Right atrium auricular region (tissue), 2 donors: ENCODE data around the gene IFNGR2. TPM values are rescaled to one million over a fixed set of nuclear protein-coding genes. Genes with fewer than 3 reads are reported as not detected.
A peak's percentile ranks its signal among the peaks of the same experiment; 100 is the strongest.

Experiments used
- DNase-seq: peaks from one replicate; pipeline ENCODE4 v3.0.0-alpha.2; 2019; ENCODE audit warnings: low spot score
- H3K27ac ChIP-seq, 2 donors: fragments of 200-600 bp; sonication (generic); 1 replicate in 1 of 2; 2 replicates in 1 of 2; pipeline ENCODE4 v1.5.1; 2016 to 2019
- H3K27me3 ChIP-seq, 2 donors: fragments of 200-600 bp; sonication (generic); one replicate each; pipeline versions ENCODE4 v1.5.1 to v1.6.0; 2017 to 2019
- H3K36me3 ChIP-seq: fragments of 200-600 bp; sonication (generic); one replicate; pipeline ENCODE4 v1.5.1; 2016
- H3K4me1 ChIP-seq, 2 donors: fragments of 200-600 bp; sonication (generic); one replicate each; pipeline versions ENCODE4 v1.5.1 to v1.6.0; 2017 to 2019
- H3K4me3 ChIP-seq, 2 donors: fragments of 200-600 bp; sonication (generic); 1 replicate in 1 of 2; 2 replicates in 1 of 2; pipeline ENCODE4 v1.5.1; 2017 to 2019; ENCODE audit warnings: mild to moderate bottlenecking in 1 of 2, moderate library complexity in 1 of 2
- H3K9me3 ChIP-seq, 2 donors: fragments of 200-600 bp; sonication (generic); one replicate each; pipeline ENCODE4 v1.5.1; 2019
- total RNA-seq, 2 donors: library from RNA; depleted of rRNA; stranded (reverse); fragments of >200 nt; gene quantifications; one replicate each; pipeline ENCODE4 v1.1.0, GENCODE V29; 2016
- TF ChIP-seq, protein P1 (sequence below), 2 donors: fragments of 200-600 bp; sonication (generic); IDR thresholded peaks; one replicate each; pipeline ENCODE4 v1.5.1; 2019; ENCODE audit warnings: antibody characterized with exemption in 2 of 2

The IFNGR2 gene
- total RNA-seq, 2 donors from 2014 or later: 40.2 to 47.3 TPM

DNA sequence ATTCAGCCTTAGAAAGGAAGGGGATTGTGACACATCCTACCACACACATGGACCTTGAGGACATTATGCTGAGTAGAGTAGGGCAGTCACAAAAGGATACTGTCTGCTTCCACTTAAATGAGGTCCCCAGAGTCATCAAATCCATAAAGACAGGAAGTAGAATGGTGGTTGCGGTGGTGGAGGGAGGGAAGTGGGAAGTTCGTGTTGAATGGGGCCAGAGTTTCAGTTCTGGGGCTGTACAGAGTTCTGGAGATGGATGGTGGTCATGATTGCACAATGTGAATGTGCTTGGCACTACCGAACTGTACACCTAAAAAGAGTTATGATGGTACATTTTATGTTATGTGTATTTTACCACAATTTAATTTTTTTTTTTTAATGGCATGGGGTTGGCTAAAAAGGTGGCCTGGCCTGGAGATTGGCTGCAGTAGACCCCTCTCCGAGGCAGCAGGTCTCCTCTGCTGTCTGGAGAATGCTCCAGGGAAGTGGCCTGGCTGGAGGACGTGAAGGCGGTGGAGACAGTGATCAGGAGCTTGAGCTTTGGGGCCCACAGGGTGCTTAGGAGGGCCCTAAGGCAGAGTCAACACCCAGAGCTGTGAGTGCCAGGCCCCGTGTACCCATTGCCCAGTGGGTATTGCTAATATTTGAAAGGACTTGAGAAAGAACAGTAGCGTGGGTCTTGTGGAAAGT, 30.4 kb downstream of the IFNGR2 start:
- no peaks in the 10 kb centered on the region for H3K27me3 ChIP-seq
- H3K4me3 ChIP-seq: no peak overlapping the region
- peaks cover 0 to 22% of the 10 kb centered on the region in 2 donors for H3K4me1 ChIP-seq
- TF ChIP-seq, protein P1, sequence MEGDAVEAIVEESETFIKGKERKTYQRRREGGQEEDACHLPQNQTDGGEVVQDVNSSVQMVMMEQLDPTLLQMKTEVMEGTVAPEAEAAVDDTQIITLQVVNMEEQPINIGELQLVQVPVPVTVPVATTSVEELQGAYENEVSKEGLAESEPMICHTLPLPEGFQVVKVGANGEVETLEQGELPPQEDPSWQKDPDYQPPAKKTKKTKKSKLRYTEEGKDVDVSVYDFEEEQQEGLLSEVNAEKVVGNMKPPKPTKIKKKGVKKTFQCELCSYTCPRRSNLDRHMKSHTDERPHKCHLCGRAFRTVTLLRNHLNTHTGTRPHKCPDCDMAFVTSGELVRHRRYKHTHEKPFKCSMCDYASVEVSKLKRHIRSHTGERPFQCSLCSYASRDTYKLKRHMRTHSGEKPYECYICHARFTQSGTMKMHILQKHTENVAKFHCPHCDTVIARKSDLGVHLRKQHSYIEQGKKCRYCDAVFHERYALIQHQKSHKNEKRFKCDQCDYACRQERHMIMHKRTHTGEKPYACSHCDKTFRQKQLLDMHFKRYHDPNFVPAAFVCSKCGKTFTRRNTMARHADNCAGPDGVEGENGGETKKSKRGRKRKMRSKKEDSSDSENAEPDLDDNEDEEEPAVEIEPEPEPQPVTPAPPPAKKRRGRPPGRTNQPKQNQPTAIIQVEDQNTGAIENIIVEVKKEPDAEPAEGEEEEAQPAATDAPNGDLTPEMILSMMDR (IDR thresholded peaks at IDR 0.05): no peak
- peak overlapping the region; percentile 79 to 81 for H3K27ac ChIP-seq
- H3K9me3 ChIP-seq: no peaks in the 10 kb centered on the region
- DNase-seq: no peak
- H3K36me3 ChIP-seq: peaks cover 86% of the 10 kb centered on the region

DNA sequence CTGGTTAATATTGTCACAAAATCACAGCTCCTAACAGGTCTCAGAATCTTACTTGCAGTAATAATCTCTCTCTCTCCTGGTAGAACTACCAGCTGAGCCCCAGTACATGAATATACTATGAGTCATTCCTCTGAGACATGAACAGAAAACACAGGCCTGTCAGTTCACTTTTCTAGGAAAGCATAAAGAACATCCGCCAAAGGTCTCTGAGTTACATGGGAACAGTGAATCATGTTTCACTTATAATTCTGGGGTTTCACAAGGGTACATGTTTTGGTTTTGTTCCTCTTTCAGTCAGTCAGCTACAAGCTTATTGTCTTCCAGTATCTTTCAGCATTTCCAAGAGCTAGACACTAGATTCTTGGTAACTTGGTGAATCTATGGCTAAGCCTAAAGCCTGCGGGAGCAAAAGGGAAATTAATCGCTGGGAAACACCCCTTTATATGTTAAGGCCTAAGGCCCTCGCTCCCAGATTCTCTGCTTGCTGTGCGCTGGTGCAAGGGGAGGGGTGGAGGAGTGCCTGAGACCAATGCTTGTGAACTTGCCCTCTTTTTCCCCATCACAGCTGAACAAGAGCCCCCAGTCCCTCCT, 31.7 kb downstream of the IFNGR2 start:
- no peak for DNase-seq
- peaks cover 82% of the 10 kb centered on the region for H3K36me3 ChIP-seq
- H3K9me3 ChIP-seq: no peaks in the 10 kb centered on the region
- H3K4me3 ChIP-seq: no peak overlapping the region
- TF ChIP-seq, protein P1 (IDR thresholded peaks at IDR 0.05): no peak
- peak overlapping the region; percentile 79 to 81 for H3K27ac ChIP-seq
- H3K27me3 ChIP-seq: no peaks in the 10 kb centered on the region
- peaks cover 0 to 18% of the 10 kb centered on the region in 2 donors for H3K4me1 ChIP-seq

DNA sequence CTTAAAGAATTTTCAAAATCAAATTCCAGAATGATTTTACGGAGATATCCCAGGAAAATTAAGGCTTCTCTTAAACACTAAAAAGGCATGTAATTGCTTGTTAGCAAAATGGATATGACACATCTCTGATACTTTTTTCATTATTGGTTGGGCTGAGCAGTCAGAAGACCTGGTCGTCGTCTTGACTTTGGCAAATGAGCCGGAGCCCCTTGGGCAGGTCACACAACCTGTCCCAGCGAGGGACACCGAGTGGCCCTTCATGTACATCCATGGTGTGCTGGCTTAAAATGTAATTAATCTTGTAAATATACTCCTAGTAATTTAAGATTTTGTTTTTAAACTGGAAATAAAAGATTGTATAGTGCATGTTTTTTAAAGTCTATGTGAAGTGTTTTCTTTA, 33.9 kb downstream of the IFNGR2 start:
- Histone ChIP-seq H3K27me3 (no peaks in the 10 kb centered on the region), H3K36me3 (peaks cover 64% of the 10 kb centered on the region), H3K27ac (peak overlapping the region in 1 of 2 donors; percentile 7), H3K4me1 (peaks cover 0 to 27% of the 10 kb centered on the region in 2 donors), H3K9me3 (no peaks in the 10 kb centered on the region), H3K4me3 (no peak overlapping the region)
- TF ChIP-seq, protein P1 (IDR thresholded peaks at IDR 0.05): no peak
- no peak for DNase-seq

DNA sequence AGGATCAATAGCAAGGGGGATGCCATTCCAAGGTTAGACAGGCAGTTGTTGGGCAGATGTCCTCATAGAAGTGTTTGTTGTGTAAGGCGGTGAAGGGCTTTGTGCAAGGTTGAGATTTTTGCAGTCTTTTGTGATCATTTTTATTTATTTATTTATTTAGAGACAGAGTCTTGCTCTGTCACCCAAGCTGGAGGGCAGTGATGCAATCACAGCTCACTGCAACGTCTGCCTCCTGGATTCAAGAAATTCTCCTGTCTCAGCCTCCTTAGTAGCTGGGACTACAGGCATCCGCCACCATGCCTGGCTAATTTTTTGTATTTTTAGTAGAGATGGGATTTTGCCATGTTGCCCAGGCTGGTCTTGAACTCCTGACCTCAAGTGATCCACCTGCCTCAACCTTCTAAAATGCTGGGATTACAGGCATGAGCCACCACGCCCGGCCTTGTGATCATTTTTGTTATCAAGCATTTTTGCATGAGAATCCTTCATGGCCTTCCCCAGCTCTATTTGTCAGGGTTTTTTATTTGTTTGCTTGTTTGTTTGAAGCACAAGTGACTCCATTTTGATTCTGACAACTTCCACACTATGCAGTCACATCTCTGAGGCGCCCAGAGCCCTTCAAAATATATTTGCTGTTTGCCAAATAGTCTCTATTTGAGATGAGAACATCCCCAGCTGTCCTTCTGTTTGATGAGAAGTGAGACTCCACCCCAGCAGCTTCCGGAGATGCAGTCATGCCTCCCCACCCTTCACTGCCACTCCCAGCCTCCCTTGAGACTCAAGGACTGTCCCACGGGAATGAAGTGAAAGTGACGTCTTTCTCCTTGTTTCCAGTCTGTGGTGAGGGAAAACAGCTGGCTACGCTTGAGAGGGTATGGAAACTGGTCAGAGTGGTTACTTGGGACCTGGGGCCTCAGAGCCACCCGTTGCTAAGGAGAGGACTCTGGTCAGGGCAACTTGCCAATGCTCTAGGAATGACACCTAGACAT, 38.6 kb downstream of the IFNGR2 start:
- DNase-seq: peak; percentile 63
- TF ChIP-seq, protein P1 (IDR thresholded peaks at IDR 0.05): no peak
- peaks cover 0 to 26% of the 10 kb centered on the region in 2 donors for H3K4me1 ChIP-seq
- peak overlapping the region; percentile 41 to 64 for H3K27ac ChIP-seq
- H3K27me3 ChIP-seq: no peaks in the 10 kb centered on the region
- H3K36me3 ChIP-seq: peaks cover 24% of the 10 kb centered on the region
- H3K4me3 ChIP-seq: no peak overlapping the region
- no peaks in the 10 kb centered on the region for H3K9me3 ChIP-seq

- Histone ChIP-seq H3K4me1 (peaks cover 0 to 26% of the 10 kb centered on the region in 2 donors), H3K4me3 (no peak overlapping the region), H3K27ac (peak overlapping the region in 1 of 2 donors; percentile 64), H3K36me3 (peaks cover 16% of the 10 kb centered on the region), H3K9me3 (no peaks in the 10 kb centered on the region), H3K27me3 (no peaks in the 10 kb centered on the region)
- TF ChIP-seq, protein P1 (IDR thresholded peaks at IDR 0.05): no peak
- DNase-seq: no peak
Observed at GRCh38 chr21:33443194-33443593, 40.0 kb downstream of the IFNGR2 start.
